A673 (cell line): Measurements from ENCODE around the gene CHID1. TPM values are rescaled to one million over a fixed set of nuclear protein-coding genes. Genes with fewer than 3 reads are reported as not detected.

Experiments used
- BruUV-seq: library from RNA; stranded (reverse); fragments of 400-500 nt; replicated peaks from 2 replicates; lab custom pipeline; 2021; lab: Mats Ljungman, UMichigan
- CTCF ChIA-PET: fragments of 300-600 bp; sonication (Branson Sonifier 250); formaldehyde crosslinking; loops from one replicate; lab custom pipeline; 2022; ENCODE audit warnings: antibody characterized with exemption; lab: Charles Lee
- POLR2A ChIA-PET: fragments of 300-600 bp; sonication (Branson Sonifier 250); formaldehyde crosslinking; loops from one replicate; lab custom pipeline; 2022; ENCODE audit warnings: antibody characterized with exemption; ENCODE audit not compliant: low non-redundant PET; lab: Charles Lee
- DNase-seq: peaks from one replicate; pipeline ENCODE4 v3.0.0-alpha.2; 2015; ENCODE audit warnings: low spot score
- H3K27ac ChIP-seq: fragments of 200-600 bp; sonication (generic); 2 replicates; pipeline ENCODE4 v1.5.1; 2016; ENCODE audit warnings: mixed run types, low read depth, mild to moderate bottlenecking, mixed read lengths, antibody characterized with exemption, low read length; ENCODE audit not compliant: poor library complexity, severe bottlenecking
- H3K27me3 ChIP-seq: fragments of 200-600 bp; sonication (generic); replicated peaks from 2 replicates; pipeline ENCODE4 v1.6.1; 2017; ENCODE audit warnings: mixed run types, low read depth, mild to moderate bottlenecking, mixed read lengths, antibody characterized with exemption, low read length; ENCODE audit not compliant: insufficient read depth, poor library complexity
- H3K36me3 ChIP-seq: fragments of 200-600 bp; sonication (generic); 2 replicates; pipeline ENCODE4 v1.6.1; 2016; ENCODE audit warnings: mixed run types, mild to moderate bottlenecking, mixed read lengths, antibody characterized with exemption, low read length; ENCODE audit not compliant: insufficient read depth, poor library complexity, severe bottlenecking
- H3K4me1 ChIP-seq: fragments of 200-600 bp; sonication (generic); 2 replicates; pipeline ENCODE4 v1.6.1; 2017; ENCODE audit warnings: mixed run types, mild to moderate bottlenecking, mixed read lengths, antibody characterized with exemption, low read length; ENCODE audit not compliant: insufficient read depth, poor library complexity, severe bottlenecking
- H3K4me3 ChIP-seq: fragments of 200-600 bp; sonication (generic); 2 replicates; pipeline ENCODE4 v1.5.1; 2016; ENCODE audit warnings: low read depth, mixed run types, mild to moderate bottlenecking, mixed read lengths, low read length; ENCODE audit not compliant: poor library complexity, severe bottlenecking
- H3K9me3 ChIP-seq: fragments of 200-600 bp; sonication (generic); 2 replicates; pipeline ENCODE4 v1.6.1; 2016; ENCODE audit warnings: mixed run types, low read depth, mild to moderate bottlenecking, mixed read lengths, antibody characterized with exemption, low read length; ENCODE audit not compliant: poor library complexity, severe bottlenecking
- CTCF ChIP-seq: fragments of 300-800, 200-600 bp; sonication (generic); conservative IDR thresholded peaks from 2 replicates; pipeline ENCODE4 v1.5.1; 2017; ENCODE audit warnings: low read depth, mild to moderate bottlenecking, antibody characterized with exemption, low read length, moderate library complexity, mixed read lengths
- EZH2 ChIP-seq: fragments of 200-600 bp; sonication (generic); IDR thresholded peaks from 2 replicates; pipeline ENCODE4 v1.6.1; 2017; ENCODE audit warnings: borderline replicate concordance, low read depth, mild to moderate bottlenecking, mixed read lengths, antibody characterized with exemption, low read length; ENCODE audit not compliant: poor library complexity, severe bottlenecking
- intact Hi-C: fragments of 100-400 bp; cut with micrococcal nuclease; formaldehyde crosslinking; loops from one replicate; pipeline ENCODE4 v1.10.0; 2022; ENCODE audit not compliant: unreplicated experiment
- total RNA-seq: library from RNA; stranded (reverse); gene quantifications from 2 replicates; pipeline ENCODE4 v1.2.3, GENCODE V29; 2021

Gene CHID1
- total RNA-seq, 1 experiment from 2014 or later: 105 TPM

DNA sequence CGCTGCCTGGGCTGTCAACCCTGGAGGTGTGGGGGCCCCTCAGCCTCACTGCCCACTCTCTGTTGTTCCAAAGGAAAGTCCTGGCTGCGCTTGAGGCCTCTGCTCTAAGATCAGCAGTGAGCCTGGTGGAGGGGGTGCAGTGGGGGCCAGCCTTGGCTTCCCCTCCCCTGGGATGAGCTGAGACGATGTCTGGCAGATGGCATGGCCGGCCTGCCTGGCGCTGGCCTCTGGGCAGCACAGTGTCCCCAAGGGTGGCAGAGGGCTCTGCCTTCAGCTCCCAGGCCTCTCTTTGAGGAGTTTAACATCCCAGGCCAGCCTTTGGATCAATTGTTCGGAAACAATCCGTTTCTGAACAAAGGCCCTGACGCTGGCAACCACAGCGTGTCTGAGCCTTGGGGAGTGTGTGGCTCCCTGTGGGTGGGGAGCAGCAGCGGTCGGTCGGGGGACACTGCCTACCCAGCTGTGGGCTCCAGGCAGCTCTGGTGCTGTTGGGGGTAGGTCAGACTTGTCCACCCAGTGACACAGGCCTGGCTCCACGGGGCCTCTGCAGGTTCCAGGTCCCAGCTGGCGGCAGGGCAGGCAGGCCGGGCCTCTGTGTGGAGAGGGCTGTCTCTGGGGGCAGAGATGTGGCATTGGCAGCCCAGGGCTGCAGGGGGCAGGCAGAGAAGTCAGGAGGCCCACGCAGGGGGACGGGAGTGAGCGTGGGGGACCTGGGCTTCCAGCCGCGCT is 55.8 kb downstream of the CHID1 start:
- peaks cover 10% of the 10 kb centered on the region for H3K4me1 ChIP-seq
- CTCF ChIA-PET: no interaction called here
- no peaks in the 10 kb centered on the region for H3K9me3 ChIP-seq
- BruUV-seq: no TSS peak
- intact Hi-C loops: loop anchor here (10.0 kb wide), 1 partner anchor 120 kb away; no protein-coding TSS in a partner anchor
- H3K27me3 ChIP-seq: no peaks in the 10 kb centered on the region
- no peak overlapping the region for H3K27ac ChIP-seq
- TF ChIP-seq EZH2: no peak
- TF ChIP-seq CTCF: no peak
- POLR2A ChIA-PET: no interaction called here
- no peaks in the 10 kb centered on the region for H3K36me3 ChIP-seq
- no peak overlapping the region for H3K4me3 ChIP-seq
- DNase-seq: no peak

GRCh38 chr11:853682-854448 is 56.7 kb downstream of the CHID1 start:
- Histone ChIP-seq H3K36me3 (no peaks in the 10 kb centered on the region), H3K27ac (no peak overlapping the region), H3K4me3 (no peak overlapping the region), H3K27me3 (no peaks in the 10 kb centered on the region), H3K4me1 (peaks cover 11% of the 10 kb centered on the region), H3K9me3 (no peaks in the 10 kb centered on the region)
- CTCF ChIA-PET: no interaction called here
- no peak for TF ChIP-seq EZH2
- no peak for TF ChIP-seq CTCF
- BruUV-seq: no TSS peak
- POLR2A ChIA-PET: interaction anchor here (0.5 kb wide), 1 partner anchor 70 kb away, joined by 6 read pairs; no protein-coding TSS in a partner anchor
- DNase-seq: no peak
- intact Hi-C loops: loop anchor here (10.0 kb wide), 1 partner anchor 121 kb away; no protein-coding TSS in a partner anchor

DNA sequence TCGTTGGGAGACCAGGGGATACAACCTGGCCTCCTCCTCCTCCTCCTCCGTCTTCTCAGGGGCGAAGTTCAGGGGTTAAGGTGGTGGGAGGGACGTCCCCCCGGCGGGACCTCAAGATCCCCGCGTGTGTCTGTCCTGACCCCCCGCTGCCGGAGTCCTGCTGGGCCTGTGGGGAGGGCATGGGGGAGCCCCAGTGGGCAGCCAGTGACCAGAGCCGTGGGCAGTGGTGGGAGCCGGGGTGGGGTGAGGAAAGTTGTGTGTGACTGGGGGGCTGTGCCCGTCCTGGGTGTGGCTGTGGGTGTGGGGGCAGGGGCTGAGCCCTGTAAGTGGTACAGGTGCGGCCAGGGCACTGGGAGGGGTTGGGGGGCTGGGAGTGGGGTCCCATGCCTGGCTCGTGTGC is 57.8 kb downstream of the CHID1 start:
- Histone ChIP-seq H3K9me3 (no peaks in the 10 kb centered on the region), H3K36me3 (no peaks in the 10 kb centered on the region), H3K4me3 (no peak overlapping the region), H3K27me3 (no peaks in the 10 kb centered on the region), H3K27ac (no peak overlapping the region), H3K4me1 (peaks cover 17% of the 10 kb centered on the region)
- intact Hi-C loops: loop anchor here (10.0 kb wide), 1 partner anchor 122 kb away; no protein-coding TSS in a partner anchor
- no peak for TF ChIP-seq CTCF
- no peak for TF ChIP-seq EZH2
- ChIA-PET CTCF (no interaction called here), POLR2A (no interaction called here)
- no TSS peak for BruUV-seq
- no peak for DNase-seq
